Stimulated activated CD4-positive, alpha-beta T cell treated with anti-CD3 and anti-CD28 coated beads, TNF-alpha, amount 100 ng/mL, for 48 hours (primary cell): ENCODE results near the gene THRSP.
A peak's percentile ranks its signal among the peaks of the same experiment; 100 is the strongest.
"Not testable (repeated sequence)": the region's sequence is repeated elsewhere in the genome, so short reads cannot be mapped to it uniquely, and the experiment has no call there.

Experiments used
- DNase-seq, 3 donors: peaks; one replicate each; pipeline ENCODE4 v3.0.0-alpha.2; 2020; ENCODE audit warnings: low read depth in 3 of 3

THRSP gene

DNA sequence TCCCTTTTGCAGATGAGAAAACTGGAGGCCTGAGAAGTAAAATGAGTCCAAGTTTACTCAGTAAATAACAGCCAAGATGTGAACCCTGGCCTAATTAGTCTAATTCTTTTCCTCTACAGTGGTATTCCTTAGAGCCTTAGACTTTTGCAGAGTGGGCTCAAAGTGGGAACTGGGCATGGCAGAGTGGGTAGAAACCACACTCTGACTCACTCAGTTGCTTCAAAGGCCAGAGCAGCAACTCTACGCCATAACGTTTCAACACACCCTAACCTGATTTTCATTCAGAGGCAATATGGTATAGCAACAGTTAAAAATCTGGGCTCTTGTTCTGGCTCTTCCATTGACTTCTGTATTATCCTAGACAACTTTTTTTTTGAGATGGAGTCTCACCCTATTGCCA is 2.8 kb downstream of the THRSP start:
- DNase-seq, result no peak

DNA sequence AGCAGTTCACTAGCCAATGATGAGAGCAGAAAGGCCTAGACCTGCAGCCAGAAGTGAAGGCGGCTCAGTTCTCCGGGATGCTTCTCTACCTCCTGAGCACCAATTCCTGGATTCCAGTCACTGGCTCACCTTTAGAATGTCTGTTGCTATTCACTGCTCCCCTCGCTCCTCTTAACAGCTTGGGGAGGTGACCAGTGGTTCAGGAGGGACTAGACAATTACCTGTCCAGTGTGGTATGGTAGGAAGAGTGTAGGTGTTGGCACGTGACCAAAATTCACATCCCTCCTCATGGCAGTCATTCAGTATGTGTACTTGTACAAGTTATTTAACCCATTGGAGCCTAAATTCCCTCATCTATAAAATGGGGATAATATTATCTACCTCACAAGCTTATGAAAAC is 4.0 kb downstream of the THRSP start:
- no peak for DNase-seq

DNA sequence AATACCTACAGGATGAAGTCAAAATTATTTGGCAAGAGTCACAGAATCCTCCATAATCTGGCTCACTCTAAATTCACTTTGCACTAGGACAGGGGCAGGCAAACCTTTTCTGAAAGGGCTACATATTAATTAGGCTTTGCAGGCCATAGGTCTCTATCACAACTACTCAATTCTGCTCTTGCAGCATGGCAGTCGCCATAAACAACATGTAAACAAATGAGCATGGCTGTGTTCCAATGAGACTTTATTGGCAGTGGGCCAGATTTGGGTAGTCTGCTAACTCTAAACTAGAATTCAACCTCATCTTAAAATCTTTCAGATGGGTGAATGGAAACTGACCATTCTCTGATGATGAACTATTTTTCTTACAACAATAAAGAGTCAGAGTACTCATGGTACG is 5.8 kb downstream of the THRSP start:
- no peak for DNase-seq

DNA sequence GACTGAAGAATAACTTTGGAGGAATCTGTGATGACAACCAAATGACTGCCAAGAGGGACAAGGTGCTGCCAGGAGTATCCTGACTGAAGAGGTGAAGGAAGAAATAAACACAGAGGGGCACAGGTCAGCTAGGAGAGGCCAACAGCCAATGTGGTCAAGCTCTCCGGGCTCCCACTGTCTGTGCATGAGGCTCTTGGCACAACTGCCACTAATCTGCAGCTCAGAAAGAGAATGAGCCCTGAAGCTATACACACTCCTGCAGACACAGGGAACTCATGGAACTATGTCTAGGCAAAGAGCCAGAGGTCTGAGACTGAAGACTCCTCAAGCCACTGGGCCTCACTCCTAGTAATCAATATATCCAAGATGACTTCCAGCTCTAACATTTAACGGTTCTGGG is 7.0 kb downstream of the THRSP start:
- DNase-seq, result no peak

DNA sequence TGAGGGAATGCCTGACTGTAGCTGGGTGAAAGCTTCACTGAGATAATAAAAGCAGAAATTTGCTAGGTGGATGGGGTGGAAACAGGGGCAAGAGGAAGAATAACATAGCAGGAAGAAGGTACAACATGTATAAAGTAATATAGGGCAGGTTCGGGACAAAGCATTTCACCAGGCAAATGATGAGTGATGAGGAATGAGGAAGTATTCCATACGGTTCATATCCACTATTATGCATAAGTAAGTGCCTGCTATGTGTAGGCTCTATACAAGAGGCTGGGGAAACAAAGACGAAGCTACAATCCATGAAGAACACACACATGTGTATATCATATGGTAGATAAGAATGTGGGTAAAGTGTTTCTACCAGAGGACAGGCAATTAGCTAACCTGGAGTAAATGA is 8.1 kb downstream of the THRSP start:
- DNase-seq, result no peak

DNA sequence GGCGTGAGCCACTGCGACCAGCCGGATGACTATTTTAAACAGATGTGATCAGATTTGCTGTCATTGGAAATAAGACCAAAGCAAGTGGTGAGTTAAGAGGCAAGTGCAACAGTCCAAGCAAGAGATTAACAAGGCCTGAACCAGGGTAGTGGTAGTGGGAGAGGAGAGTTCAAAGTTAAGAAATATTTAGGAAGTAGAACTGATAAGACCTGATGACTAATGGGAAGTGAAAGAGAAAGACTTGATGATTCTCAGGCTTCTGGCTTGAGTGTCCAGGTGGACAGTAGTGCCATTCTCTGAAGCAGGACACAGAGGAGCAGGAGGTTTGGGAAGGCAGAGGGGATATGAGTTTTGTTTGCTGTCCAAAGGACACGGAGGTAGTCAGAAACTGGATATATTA is 8.8 kb downstream of the THRSP start:
- DNase-seq, result no peak

DNA sequence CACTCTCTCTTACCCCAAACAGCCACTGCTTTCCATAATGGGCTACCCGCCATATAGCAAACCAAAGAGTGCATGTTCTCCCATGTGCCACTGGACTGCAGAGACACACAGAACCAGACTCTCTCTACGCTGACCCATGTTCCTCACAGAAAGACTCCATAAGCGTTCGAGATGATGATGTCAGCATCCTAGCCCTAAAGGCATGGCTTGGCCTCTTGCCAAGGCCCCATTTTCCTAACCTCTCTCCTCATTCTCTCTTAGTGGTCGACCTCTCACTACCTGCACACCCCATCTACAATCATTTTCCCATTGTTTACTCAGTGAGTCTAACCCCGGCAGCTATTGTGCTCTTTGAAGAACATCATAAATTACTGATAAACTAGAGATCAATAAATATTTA is 11.1 kb downstream of the THRSP start:
- DNase-seq, result no peak

DNA sequence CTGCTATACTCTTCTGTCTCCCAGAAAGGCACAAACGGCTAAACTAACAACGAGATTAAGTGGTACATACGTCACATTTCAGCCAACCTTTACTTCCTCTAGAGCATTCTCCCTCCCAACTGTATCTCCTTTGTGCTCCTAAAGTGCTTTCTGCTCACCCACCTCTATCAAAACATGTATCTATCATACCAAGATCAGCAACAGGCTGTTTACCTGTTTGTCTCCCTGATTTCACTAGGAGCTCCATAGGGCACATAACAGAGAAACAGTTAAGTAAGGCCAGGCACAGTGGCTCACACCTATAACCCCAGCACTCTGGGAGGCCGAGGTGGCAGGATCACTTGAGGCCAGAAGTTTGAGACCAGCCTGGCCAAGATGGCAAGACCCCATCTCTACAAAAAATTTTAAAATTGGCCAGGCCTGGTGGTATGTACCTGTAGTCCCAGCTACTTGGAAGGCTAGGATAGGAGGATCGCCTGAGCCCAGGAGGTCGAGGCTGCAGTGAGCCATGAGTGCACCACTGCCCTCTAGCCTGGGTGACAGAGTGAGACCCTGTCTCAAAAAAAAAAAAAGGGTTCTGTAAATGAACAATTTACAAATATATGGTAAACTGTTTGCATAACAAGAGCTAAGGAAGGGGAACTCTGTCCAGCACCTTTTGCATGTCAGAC is 13.2 kb downstream of the THRSP start:
- no peak for DNase-seq

DNA sequence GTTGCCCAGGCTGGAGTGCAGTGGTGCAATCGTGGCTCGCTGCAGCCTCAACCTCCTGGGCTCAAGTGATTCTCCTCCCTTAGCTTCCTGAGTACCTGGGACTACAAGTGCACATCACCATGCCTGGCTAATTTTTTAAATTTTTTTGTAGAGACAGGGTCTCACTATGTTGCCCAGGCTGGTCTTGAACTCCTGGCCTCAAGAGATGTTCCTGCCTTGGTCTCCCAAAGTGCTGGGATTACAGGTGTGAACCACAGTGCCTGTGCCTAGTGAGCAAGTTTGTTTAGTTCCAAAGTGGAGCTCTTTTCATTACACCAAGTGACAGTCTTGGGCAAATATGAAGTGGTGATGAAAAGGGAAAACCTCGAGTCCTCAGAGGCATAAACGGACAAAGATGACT is 13.9 kb downstream of the THRSP start:
- DNase-seq, result not testable (repeated sequence)

DNA sequence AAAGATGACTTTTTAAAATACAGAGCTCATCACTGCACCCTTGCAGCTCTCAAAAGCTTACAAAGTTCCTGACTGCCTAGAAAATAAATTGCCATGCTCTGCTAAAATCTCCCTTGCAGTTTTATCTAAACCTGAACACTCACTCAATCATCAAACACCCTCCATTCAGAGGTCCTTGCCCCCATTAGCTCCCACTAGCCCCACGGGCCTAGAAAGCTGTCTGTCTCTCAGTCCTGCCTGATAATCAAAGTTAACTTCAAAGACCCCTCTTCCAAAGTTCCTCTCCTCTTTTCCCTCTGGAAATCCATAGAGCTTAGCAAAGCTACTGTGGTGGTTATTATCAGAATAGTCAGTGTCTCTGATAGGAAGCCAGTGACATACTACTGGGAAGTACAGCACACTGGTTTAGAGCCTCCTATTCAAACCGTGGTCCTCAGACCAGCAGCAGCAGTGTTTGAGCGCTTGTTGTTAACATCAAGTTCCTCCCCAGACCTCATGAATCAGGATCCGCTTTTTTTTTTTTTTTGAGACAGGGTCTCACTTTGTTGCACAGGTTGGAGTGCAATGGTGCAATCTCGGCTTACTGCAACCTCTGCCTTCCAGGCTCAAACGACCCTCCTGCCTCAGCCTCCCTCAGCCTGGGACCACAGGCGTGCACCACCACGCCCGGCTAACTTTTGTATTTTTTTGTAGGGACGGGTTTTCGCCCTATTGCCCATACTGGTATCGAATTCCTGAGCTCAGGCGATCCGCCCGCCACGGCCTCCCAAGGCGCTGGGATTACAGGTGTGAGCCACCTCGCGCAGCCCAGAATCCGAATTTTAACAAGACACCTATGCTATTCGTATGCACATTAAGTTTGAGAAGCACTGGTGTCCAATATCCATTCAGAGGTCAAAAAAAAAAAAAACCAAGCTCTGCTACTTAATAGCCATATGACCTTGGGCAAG is 14.8 kb downstream of the THRSP start:
- no peak for DNase-seq

DNA sequence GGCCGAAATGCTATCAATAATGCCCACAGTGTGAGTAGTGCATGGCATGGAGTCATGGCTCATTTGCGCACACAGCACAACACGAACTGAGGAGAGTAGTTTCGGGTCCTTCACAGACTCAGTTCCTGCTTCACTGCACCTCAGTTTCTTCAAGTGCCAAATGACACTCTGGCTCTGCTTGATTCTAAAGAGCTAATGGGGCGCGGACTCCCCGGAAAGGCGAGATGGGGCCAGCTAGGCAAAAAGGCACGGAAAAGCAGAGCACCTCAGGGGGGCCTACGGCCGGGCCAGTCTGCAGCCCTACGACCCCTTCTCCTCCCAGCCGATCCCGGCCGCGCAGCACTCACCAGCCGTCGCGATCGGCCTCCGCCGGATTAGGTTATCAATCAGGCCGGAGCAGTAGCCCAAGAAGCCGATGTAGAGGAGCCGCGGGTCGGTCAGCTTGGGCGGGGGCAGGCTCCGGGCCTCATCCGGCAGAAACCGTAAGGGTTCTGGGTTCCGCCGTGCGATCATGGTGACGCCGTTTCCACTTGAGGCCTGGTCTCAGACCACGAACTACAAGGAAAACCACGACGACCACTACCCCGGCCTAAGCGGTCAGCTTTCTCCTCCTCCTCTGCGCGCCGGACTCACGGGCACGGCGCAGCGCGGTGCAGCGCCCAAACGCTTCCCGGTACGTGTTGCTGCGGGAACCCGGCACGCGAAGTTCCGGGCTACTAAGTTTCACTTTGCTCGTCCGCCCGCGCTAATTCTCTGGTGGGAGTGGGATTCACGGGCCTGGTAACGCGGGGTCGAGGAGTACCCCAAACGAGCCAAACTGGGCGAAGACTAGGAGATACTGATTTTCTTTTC is 15.8 kb downstream of the THRSP start, which contains the start of gene NDUFC2:
TSS of gene NDUFC2 (minus strand) at position 631 of the 852 bp plus-strand sequence. CDS start at position 513, 118 bp downstream.
- peak; percentile 42 to 68 (median 47) for DNase-seq

DNA sequence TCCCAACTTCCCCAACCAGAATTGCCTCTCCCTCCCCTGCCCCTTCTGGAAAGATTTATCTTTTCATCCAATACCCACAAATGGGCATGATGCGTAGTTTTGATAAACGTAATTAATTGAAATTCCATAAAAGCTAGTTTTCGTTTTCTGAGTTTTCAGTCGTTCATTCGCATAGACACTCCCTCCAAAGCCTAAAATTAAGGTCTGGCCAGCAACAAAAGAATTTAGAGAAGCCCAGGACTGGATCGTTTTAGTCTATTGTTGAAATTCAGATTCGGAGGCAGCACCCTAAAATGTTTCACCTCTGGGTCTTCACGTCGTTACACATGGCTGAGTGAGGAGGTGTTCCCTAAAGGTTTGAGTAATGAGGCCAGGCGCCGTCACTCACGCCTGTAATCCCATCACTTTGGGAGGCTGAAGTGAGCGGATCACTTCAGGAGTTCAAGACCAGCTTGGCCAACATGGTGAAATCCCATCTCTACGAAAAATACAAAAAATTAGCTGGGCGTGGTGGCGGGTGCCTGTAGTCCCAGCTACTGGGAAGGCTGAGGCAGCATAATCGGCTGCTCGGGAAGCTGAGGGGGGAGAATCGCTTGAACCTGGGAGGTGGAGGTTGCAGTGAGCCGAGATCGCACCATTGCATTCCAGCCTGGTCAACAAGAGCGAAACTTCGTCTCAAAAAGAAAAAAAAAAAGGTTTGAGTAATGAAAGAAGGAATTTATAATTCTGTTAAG is 16.6 kb downstream of the THRSP start:
- DNase-seq, result no peak

DNA sequence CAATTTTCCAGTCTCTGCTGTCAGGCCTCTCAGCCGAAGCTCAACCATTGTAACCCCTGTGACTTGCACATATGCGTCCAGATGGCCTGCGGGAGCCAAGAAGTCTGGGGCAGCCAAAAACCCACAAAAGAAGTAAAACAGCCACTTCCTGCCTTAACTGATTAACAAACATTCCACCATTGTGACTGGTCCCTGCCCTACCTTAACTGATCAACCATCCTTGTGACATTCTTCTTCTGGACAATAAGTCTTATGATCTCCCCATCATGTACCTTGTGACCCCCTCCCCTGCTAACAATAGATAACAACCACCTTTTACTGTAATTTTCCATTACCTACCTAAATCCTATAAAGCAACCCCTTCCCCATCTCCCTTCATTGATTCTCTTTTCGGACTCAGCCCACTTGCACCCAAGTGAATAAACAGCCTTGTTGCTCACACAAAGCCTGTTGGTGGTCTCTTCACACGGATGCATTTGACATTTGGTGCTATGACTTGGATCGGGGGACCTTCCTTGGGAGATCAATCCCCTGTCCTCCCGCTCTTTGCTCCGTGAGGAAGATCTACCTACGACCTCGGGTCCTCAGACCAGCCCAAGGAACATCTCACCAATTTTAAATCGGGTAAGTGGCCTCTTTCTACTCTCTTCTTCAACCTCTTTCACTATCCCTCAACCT is 17.3 kb downstream of the THRSP start:
- no peak for DNase-seq

DNA sequence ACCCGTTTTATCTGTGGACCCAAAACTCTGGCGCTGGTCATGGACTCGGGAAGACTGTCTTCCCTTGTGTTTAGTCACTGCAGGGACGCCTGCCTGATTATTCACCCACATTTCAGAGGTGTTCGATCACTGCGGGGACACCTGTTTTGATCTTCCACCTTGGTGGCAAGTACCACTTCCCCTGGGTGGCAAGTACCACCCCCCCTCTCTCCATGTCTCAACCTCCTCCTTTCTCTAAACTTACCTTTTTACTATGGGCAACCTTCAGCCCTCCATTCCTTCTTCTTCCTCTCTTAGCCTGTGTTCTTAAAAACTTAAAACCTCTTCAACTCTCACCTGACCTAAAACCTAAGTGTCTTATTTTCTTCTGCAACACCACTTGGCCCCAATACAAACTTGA is 17.9 kb downstream of the THRSP start:
- DNase-seq, result no peak

DNA sequence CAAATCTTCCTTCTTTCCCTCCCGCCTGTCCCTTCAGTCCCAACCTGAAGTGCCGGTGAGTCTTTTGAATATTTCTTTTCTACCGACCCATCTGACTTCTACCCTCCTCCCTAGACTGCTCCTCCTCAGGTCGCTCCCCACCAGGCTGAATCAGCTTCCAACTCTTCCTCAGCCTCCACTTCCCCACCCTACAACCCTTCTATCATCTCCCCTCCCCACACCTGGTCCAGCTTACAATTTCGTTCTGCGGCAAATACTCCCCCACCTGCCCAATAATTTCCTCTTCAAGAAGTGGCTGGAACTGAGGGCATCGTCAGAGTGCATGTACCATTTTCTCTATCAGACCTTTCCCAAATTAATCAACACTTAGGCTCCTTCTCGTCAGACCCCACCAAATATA is 18.5 kb downstream of the THRSP start:
- no peak for DNase-seq

DNA sequence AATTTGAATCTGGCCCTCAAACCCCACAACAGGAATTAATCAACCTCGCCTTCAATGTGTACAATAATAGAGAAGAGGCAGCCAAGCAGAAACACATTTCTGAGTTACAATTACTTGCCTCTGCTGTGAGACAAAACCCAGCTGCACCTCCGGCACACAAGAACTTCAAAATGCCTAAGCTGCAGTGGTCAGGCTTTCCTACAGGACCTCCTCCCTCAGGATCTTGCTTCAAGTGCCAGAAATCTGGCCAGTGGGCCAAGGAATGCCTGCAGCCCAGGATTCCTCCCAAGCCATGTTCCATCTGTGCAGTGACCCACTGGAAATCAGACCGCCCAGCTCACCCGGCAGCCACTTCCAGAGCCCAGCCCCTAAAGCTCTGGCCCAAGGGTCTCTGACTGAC is 19.4 kb downstream of the THRSP start:
- no peak for DNase-seq

DNA sequence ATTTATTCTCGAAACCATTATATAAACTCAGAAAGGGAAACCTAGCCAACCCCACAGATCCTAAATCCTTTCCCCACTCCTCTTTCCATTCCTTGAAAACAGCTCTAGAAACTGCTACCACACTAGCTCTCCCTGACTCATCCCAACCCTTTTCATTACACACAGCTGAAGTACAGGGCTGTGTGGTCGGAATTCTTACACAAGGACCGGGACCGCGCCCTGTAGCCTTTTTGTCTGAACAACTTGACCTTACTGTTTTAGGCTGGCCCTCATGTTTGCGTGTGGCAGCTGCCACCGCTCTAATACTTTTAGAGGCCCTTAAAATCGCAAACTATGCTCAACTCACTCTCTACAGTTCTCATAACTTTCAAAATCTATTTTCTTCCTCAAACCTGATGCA is 20.8 kb downstream of the THRSP start:
- DNase-seq, result not testable (repeated sequence)

DNA sequence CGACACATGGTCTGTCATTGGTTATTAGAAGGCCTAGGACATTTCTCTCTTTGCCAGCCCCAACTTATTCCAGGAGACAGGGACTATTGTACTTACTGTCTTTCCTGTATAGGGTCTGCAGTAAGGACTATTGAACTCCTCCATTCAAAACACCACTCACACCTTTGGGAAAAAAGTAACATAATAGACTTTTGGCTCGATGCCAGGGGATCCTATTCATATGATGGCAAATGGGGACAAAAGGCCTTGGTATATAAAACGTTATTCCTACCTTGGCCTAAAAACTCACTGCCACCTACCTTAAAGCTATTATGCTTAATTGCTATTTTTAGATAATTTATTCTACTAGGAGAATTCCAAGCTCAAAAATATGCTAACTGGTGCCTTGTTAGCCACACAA is 22.3 kb downstream of the THRSP start:
- no peak for DNase-seq

DNA sequence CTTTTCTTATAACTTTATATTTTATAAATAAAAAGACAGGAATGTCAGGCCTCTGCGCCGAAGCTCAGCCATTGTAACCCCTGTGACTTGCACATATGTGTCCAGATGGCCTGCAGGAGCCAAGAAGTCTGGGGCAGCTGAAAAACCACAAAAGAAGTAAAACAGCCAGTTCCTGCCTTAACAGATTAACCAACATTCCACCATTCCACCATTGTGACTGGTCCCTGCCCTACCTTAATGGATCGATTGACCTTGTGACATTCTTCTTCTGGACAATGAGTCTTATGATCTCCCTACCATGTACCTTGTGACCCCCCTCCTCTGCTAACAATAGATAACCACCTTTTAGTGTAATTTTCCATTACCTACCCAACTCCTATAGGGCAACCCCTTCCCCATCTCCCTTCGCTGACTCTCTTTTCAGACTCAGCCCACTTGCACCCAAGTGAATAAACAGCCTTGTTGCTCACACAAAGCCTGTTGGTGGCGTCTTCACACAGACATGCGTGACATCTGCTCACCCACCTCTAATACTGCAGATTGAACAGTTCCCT is 22.9 kb downstream of the THRSP start:
- not testable (repeated sequence) for DNase-seq

DNA sequence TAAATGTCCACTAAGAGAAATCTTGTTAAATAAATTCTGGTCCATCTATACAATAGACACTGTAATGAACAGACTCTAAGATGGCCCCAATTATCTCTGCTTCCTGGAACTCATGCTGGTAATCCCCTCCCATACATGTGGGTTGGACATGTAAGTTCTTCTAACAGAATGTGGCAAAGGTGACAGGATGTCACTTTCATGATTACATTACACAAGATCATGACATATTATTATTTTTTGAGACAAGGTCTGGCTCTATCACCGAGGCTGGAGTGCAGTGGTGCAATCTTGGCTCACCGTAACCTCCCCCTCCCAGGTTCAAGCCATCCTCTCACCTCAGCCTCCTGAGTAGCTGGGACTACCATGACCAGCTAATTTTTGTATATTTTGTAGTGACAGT is 30.6 kb downstream of the THRSP start:
- DNase-seq, result peak in 1 of 3 donors; percentile 9
